ENCODE results near the gene KRTAP10-11.

The KRTAP10-11 gene

DNA sequence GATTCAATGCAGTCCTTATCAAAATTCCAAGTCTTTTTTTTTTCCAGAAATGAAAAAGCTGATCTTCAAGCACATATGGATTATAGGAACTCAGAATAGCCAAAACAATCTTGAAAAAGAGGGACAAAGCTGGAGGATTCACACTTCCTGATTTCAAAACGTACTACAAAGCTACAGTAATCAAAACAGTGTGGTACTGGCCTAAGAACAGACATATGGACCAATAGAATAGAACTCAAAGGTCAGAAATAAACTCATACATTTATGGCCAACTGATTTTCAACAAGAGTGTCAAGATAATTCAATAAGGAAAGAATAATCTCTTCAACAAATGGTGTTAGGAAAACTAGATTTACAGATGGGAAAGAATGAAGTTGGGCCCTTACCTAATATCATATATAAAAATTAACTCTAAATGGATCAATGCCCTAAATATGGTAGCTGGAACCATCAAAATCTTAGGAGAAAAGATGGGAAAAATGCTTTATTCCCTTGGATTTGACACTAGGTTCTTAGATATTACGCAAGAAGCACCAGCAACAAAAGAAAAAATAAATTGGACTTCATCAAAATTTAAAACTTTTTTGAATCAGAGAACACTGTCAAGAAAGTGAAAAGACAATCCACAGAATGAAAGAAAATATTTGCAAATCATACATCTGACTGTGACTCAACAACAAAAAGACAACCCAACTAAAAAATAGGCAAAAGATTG lies 46.7 kb downstream of the KRTAP10-11 start:
- no peak overlapping the region for H3K27ac ChIP-seq
- no peak for TF ChIP-seq ZFX (IDR thresholded peaks at IDR 0.05)
- TF ChIP-seq, protein P1, sequence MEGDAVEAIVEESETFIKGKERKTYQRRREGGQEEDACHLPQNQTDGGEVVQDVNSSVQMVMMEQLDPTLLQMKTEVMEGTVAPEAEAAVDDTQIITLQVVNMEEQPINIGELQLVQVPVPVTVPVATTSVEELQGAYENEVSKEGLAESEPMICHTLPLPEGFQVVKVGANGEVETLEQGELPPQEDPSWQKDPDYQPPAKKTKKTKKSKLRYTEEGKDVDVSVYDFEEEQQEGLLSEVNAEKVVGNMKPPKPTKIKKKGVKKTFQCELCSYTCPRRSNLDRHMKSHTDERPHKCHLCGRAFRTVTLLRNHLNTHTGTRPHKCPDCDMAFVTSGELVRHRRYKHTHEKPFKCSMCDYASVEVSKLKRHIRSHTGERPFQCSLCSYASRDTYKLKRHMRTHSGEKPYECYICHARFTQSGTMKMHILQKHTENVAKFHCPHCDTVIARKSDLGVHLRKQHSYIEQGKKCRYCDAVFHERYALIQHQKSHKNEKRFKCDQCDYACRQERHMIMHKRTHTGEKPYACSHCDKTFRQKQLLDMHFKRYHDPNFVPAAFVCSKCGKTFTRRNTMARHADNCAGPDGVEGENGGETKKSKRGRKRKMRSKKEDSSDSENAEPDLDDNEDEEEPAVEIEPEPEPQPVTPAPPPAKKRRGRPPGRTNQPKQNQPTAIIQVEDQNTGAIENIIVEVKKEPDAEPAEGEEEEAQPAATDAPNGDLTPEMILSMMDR (conservative IDR thresholded peaks at IDR 0.05) = no peak

DNA sequence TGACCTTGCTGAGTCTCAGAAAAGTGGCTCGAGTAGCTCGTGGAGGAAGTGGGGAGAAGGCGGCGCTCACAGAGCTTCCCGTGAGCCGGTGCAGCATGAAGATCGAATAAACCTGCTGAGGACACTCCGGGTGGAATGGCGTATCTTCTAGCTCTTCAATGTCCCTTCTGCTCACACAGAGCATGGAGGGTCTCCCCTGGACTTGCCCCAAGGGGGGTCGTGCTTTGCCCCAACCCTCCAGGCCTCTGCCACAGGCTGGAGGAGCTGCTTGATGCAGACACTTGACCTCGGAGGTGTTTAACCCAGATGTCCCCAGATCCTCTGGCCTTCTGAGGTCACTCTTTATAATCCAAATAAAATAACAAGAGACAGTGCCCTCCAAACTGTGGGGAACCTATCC lies 48.6 kb downstream of the KRTAP10-11 start:
- no peak for TF ChIP-seq ZFX (IDR thresholded peaks at IDR 0.05)
- TF ChIP-seq, protein P1 (conservative IDR thresholded peaks at IDR 0.05) = no peak
- no peak overlapping the region for H3K27ac ChIP-seq

DNA sequence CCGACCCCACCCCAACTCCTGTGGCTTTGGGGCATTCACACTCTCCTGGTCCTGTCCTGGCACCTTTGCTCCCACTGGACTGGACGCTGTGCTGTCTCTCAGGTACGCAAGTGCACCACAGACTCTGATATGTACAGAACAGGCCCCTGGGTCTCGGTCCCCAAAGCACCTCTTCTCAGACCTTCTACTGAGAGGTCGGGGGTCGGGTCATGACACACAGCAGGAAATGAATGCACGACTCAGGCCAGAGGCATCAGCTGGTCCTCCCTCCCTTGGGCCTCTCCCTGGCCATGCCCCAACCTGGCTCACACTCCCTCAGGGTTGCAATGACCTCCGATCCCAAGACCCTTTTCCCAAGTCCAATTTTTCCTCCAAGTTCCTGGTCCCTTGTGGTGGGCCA lies 49.0 kb downstream of the KRTAP10-11 start:
- H3K27ac ChIP-seq = no peak overlapping the region
- TF ChIP-seq, protein P1 (conservative IDR thresholded peaks at IDR 0.05) = no peak
- no peak for TF ChIP-seq ZFX (IDR thresholded peaks at IDR 0.05)

DNA sequence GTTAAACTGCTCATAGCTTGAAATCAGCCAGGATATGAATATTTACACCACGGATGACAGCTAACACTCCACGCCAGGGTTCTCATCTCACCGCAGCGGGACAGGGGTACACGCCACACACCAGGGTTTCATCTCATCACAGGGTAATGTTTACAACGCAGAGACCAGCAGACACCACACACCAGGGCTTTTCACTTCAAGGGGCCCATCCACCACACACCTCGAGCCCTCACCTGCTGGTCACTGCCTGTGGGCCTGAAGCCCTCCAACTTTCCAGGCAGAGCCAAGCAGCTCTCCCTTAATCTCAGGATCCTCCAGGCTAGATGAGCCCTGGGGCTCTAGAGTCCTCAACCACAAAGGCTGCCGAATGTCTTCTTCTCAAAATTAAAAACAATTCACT lies 49.4 kb downstream of the KRTAP10-11 start:
- TF ChIP-seq, protein P1 (conservative IDR thresholded peaks at IDR 0.05) = no peak
- no peak for TF ChIP-seq ZFX (IDR thresholded peaks at IDR 0.05)
- H3K27ac ChIP-seq = no peak overlapping the region

DNA sequence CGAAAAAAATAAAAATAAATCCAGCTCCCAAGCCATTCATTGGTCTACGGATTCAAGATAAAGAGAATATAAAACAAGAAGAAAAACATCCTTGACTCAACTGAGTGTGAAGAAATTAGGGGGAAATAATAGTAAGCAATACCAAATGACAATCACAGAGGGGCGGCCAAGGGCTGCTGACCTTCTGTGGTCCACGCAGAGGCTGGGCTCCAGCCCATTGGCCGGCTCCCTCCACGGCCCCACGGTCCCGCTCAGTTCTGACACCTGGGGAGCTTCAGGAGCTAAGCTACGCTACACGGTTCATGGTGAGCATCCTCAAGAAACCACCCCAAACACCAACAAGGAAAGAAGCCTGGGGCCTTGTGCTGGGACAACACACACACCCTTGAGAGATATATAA lies 50.4 kb downstream of the KRTAP10-11 start:
- no peak overlapping the region for H3K27ac ChIP-seq
- TF ChIP-seq, protein P1 (conservative IDR thresholded peaks at IDR 0.05) = no peak
- no peak for TF ChIP-seq ZFX (IDR thresholded peaks at IDR 0.05)

All from C4-2B (cell line).